ENCODE measurements around the gene LIME1.

DNA sequence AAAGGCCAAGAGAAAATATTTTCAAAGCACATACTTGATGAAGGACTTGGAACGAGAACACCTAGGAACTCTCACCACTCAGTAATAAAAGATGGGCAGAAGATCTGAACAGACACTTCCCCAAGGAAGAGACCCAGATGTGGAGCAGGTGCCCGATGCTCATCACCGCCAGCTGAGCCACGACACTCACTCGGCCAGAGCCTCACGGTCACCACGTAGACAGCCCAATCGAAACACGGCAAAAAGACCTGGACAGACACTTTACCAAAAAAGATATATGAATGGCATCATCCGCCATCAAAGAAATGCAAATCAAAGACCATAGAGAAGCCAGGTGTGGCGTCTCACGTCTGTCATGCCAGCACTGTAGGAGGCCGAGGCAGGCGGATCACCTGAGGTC lies 44.7 kb downstream of the LIME1 start:
- TF ChIP-seq POLR2AphosphoS5 (IDR thresholded peaks at IDR 0.05; ENCODE audit: low read depth, low read length) (no peak), BRCA1 (IDR thresholded peaks at IDR 0.05; ENCODE audit: low read depth, low read length) (no peak), SUZ12 (IDR thresholded peaks at IDR 0.05; ENCODE audit: low read length) (no peak), CBX8 (IDR thresholded peaks at IDR 0.05; ENCODE audit: borderline replicate concordance, low read depth, low read length) (no peak), SP1 (IDR thresholded peaks at IDR 0.05; ENCODE audit: low read depth, low read length) (no peak), RAD21 (IDR thresholded peaks at IDR 0.05 in 1 of 2, conservative IDR thresholded peaks at IDR 0.05 in 1 of 2; ENCODE audit: low read depth in 2 of 2, low read length in 2 of 2) (no peak), RXRA (IDR thresholded peaks at IDR 0.05; ENCODE audit: insufficient read depth, low read depth, low read length) (no peak)
- TF ChIP-seq, protein P1, sequence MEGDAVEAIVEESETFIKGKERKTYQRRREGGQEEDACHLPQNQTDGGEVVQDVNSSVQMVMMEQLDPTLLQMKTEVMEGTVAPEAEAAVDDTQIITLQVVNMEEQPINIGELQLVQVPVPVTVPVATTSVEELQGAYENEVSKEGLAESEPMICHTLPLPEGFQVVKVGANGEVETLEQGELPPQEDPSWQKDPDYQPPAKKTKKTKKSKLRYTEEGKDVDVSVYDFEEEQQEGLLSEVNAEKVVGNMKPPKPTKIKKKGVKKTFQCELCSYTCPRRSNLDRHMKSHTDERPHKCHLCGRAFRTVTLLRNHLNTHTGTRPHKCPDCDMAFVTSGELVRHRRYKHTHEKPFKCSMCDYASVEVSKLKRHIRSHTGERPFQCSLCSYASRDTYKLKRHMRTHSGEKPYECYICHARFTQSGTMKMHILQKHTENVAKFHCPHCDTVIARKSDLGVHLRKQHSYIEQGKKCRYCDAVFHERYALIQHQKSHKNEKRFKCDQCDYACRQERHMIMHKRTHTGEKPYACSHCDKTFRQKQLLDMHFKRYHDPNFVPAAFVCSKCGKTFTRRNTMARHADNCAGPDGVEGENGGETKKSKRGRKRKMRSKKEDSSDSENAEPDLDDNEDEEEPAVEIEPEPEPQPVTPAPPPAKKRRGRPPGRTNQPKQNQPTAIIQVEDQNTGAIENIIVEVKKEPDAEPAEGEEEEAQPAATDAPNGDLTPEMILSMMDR (IDR thresholded peaks at IDR 0.05; ENCODE audit: control extremely low read depth in 1 of 3, insufficient read depth in 1 of 3, low read depth in 1 of 3, low read length in 3 of 3): no peak
